ENCODE data around the gene WFS1. TPM values are rescaled to one million over a fixed set of nuclear protein-coding genes. Genes with fewer than 3 reads are reported as not detected.
A peak's percentile ranks its signal among the peaks of the same experiment; 100 is the strongest.

Gene WFS1
- total and polyA plus RNA-seq, 9 of the 15 experiments (the other 6 are each of a cell fraction or from before 2014, with no cell fraction given) = 0.01 to 0.29 (median 0.03) TPM; not detected in 5

- H3K9me3 ChIP-seq (replicated peaks; ENCODE audit: control insufficient read depth, insufficient read depth, low read depth, low read length) = no peaks in the 10 kb centered on the region
- BruUV-seq (replicated peaks) = no TSS peak
- 4% methylated on average over 4 of the region's 5 CpGs for WGBS (ENCODE audit: insufficient coverage, low coverage, missing lambda C conversion rate)
- intact Hi-C loops (cut with micrococcal nuclease) (loop anchor here (5.0 kb wide), 1 partner anchor 213 kb away; no protein-coding TSS in a partner anchor), in situ Hi-C loops (cut with MboI) (no loop called here)
- DNase-seq (ENCODE audit: extremely low read depth in 1 of 4, low spot score in 3 of 4) (no peak), FAIRE-seq (no peak), ATAC-seq (no peak)
- CTCF ChIA-PET (ENCODE audit: low intra/inter-chr PET ratio) = no interaction called here
- H3K4me3 ChIP-seq = no peak overlapping the region
- no peaks in the 10 kb centered on the region for H3K36me3 ChIP-seq (ENCODE audit: control insufficient read depth, insufficient read depth, low read length)
- H4K20me1 ChIP-seq (replicated peaks; ENCODE audit: control insufficient read depth, insufficient read depth, low read length) = peaks cover 3% of the 10 kb centered on the region; the same call in 1 of the 2 replicates
- no peaks in the 10 kb centered on the region for H3K9me1 ChIP-seq (ENCODE audit: control insufficient read depth, insufficient read depth, low read length)
- H3K4me2 ChIP-seq (ENCODE audit: insufficient read depth, low read length) = no peak overlapping the region
- peaks cover 0 to 9% of the 10 kb centered on the region in 2 experiments; a peak in 2 of 5 replicates for H3K4me1 ChIP-seq (replicated peaks in 1 of 2; ENCODE audit: control insufficient read depth in 2 of 2, insufficient read depth in 2 of 2, low read length in 2 of 2)
- no peaks in the 10 kb centered on the region for H3K79me2 ChIP-seq (ENCODE audit: control insufficient read depth, insufficient read depth, low read length)
- H2AFZ ChIP-seq (ENCODE audit: low read depth, low read length) = no peak overlapping the region
- TF ChIP-seq PKNOX1 (IDR thresholded peaks at IDR 0.05) (peak; percentile 54; the same call in 1 of the 2 replicates), TBP (optimal IDR thresholded peaks at IDR 0.05; ENCODE audit: low read depth, low read length) (no peak)
- POLR2A ChIA-PET = no interaction called here
- no peak overlapping the region for H3K9ac ChIP-seq (ENCODE audit: insufficient read depth in 1 of 2, low read depth in 2 of 2, low read length in 2 of 2)
- H3K27ac ChIP-seq (ENCODE audit: extremely low read depth, low read depth, low read length) = no peak overlapping the region
- peaks cover 0 to 3% of the 10 kb centered on the region in 2 experiments; a peak in 2 of 5 replicates for H3K27me3 ChIP-seq (ENCODE audit: control insufficient read depth in 2 of 2, insufficient read depth in 2 of 2, low read length in 2 of 2)
Observed at GRCh38 chr4:6334203-6334887, 64.7 kb downstream of the WFS1 start.

GRCh38 chr4:6335040-6335590, 65.5 kb downstream of the WFS1 start:
- H3K9me3 ChIP-seq (replicated peaks; ENCODE audit: control insufficient read depth, insufficient read depth, low read depth, low read length) = no peaks in the 10 kb centered on the region
- H3K27me3 ChIP-seq (ENCODE audit: control insufficient read depth in 2 of 2, insufficient read depth in 2 of 2, low read length in 2 of 2) = no peaks in the 10 kb centered on the region; a peak in 1 of 5 replicates
- POLR2A ChIA-PET = no interaction called here
- CTCF ChIA-PET (ENCODE audit: low intra/inter-chr PET ratio) = no interaction called here
- intact Hi-C loops (cut with micrococcal nuclease) = no loop called here
- H4K20me1 ChIP-seq (replicated peaks; ENCODE audit: control insufficient read depth, insufficient read depth, low read length) = 0 out of 2 replicates have a peak, but pooled peaks cover 3% of the 10 kb centered on the region
- H3K4me3 ChIP-seq = no peak overlapping the region
- DNase-seq (ENCODE audit: extremely low read depth in 1 of 4, low spot score in 3 of 4) (no peak), FAIRE-seq (no peak), ATAC-seq (no peak)
- no peak overlapping the region for H3K27ac ChIP-seq (ENCODE audit: extremely low read depth, low read depth, low read length)
- WGBS (ENCODE audit: insufficient coverage, low coverage, missing lambda C conversion rate) = 4% methylated on average over 11 of the region's 12 CpGs
- in situ Hi-C loops (cut with MboI) = no loop called here
- no peak overlapping the region for H3K9ac ChIP-seq (ENCODE audit: insufficient read depth in 1 of 2, low read depth in 2 of 2, low read length in 2 of 2)
- H2AFZ ChIP-seq (ENCODE audit: low read depth, low read length) = no peak overlapping the region
- no TSS peak for BruUV-seq (replicated peaks)
- no peak overlapping the region for H3K4me2 ChIP-seq (ENCODE audit: insufficient read depth, low read length)
- H3K36me3 ChIP-seq (ENCODE audit: control insufficient read depth, insufficient read depth, low read length) = no peaks in the 10 kb centered on the region
- no peak for TF ChIP-seq ZNF408 (CRISPR knock-in tag; IDR thresholded peaks at IDR 0.05; ENCODE audit: low read depth)
- no peak for TF ChIP-seq CREB1 (IDR thresholded peaks at IDR 0.05)
- no peak for TF ChIP-seq CREB1 (CRISPR knock-in tag; IDR thresholded peaks at IDR 0.05)
- TF ChIP-seq ZNF24 (IDR thresholded peaks at IDR 0.05) = peak; percentile 38; the same call in 1 of the 2 replicates
- no peak for TF ChIP-seq ZNF311 (CRISPR knock-in tag; IDR thresholded peaks at IDR 0.05)
- 0 out of 6 replicates have a peak, but pooled peaks of 1 of the 3 experiments have one; percentile 10 for TF ChIP-seq CTCF (IDR thresholded peaks at IDR 0.05 in 2 of 3, conservative IDR thresholded peaks at IDR 0.05 in 1 of 3; ENCODE audit: insufficient read depth in 2 of 3, low read depth in 1 of 3, low read length in 3 of 3)
- H3K4me1 ChIP-seq (replicated peaks in 1 of 2; ENCODE audit: control insufficient read depth in 2 of 2, insufficient read depth in 2 of 2, low read length in 2 of 2) = peaks cover 0 to 3% of the 10 kb centered on the region in 2 experiments; a peak in 1 of 5 replicates
- H3K9me1 ChIP-seq (ENCODE audit: control insufficient read depth, insufficient read depth, low read length) = no peaks in the 10 kb centered on the region
- no peaks in the 10 kb centered on the region for H3K79me2 ChIP-seq (ENCODE audit: control insufficient read depth, insufficient read depth, low read length)

Measured in K562 (cell line).